GM23338 (cell line): ENCODE data around the gene AMPH. TPM values are rescaled to one million over a fixed set of nuclear protein-coding genes. Genes with fewer than 3 reads are reported as not detected.
A peak's percentile ranks its signal among the peaks of the same experiment; 100 is the strongest.

Experiments used
- ATAC-seq: fragments of 200-7000 bp; cut with Tn5 transposase; 3 replicates; pipeline ENCODE4 v1.9.1; 2020
- DNase-seq: peaks from one replicate; pipeline ENCODE4 v3.0.0-alpha.2; 2015; ENCODE audit warnings: low spot score
- H2AFZ ChIP-seq: fragments of 200-600 bp; sonication (generic); 2 replicates; pipeline ENCODE4 v1.8.0; 2016; ENCODE audit warnings: antibody characterized with exemption, mild to moderate bottlenecking, moderate library complexity
- H3F3A ChIP-seq: fragments of 200-600 bp; sonication (generic); replicated peaks from 2 replicates; pipeline ENCODE4 v1.8.0; 2017; ENCODE audit warnings: antibody characterized with exemption, mixed run types, low read depth
- H3K27ac ChIP-seq: fragments of 200-600 bp; sonication (generic); 2 replicates; pipeline ENCODE4 v1.6.1; 2016; ENCODE audit warnings: low read depth
- H3K27me3 ChIP-seq: fragments of 200-600 bp; sonication (generic); 2 replicates; pipeline ENCODE4 v1.8.0; 2016; ENCODE audit warnings: mild to moderate bottlenecking, mixed run types, moderate library complexity; ENCODE audit not compliant: insufficient read depth
- H3K36me3 ChIP-seq: fragments of 200-600 bp; sonication (generic); 2 replicates; pipeline ENCODE4 v1.8.0; 2016; ENCODE audit warnings: mild to moderate bottlenecking; ENCODE audit not compliant: insufficient read depth
- H3K4me1 ChIP-seq: fragments of 200-600 bp; sonication (generic); 2 replicates; pipeline ENCODE4 v1.8.0; 2016; ENCODE audit warnings: mild to moderate bottlenecking, moderate library complexity; ENCODE audit not compliant: insufficient read depth
- H3K4me2 ChIP-seq: fragments of 200-600 bp; sonication (generic); 2 replicates; pipeline ENCODE4 v1.7.1; 2017; ENCODE audit warnings: mixed run types
- H3K4me3 ChIP-seq: fragments of 200-600 bp; sonication (generic); 2 replicates; pipeline ENCODE4 v1.6.1; 2016; ENCODE audit warnings: mixed run types
- H3K79me2 ChIP-seq: fragments of 200-600 bp; sonication (generic); replicated peaks from 2 replicates; pipeline ENCODE4 v1.8.0; 2017; ENCODE audit warnings: mild to moderate bottlenecking; ENCODE audit not compliant: insufficient read depth
- H3K9me2 ChIP-seq: fragments of 200-600 bp; sonication (generic); 2 replicates; pipeline ENCODE4 v1.8.0; 2017; ENCODE audit not compliant: insufficient read depth
- H4K20me1 ChIP-seq: fragments of 200-600 bp; sonication (generic); replicated peaks from 2 replicates; pipeline ENCODE4 v1.8.0; 2017; ENCODE audit warnings: mild to moderate bottlenecking; ENCODE audit not compliant: insufficient read depth
- H3K27ac Mint-ChIP-seq: 2 replicates; pipeline ENCODE4 v1.8.0; 2020; ENCODE audit warnings: inconsistent platforms, mild to moderate bottlenecking, moderate library complexity, mixed read lengths
- H3K27me3 Mint-ChIP-seq: 3 replicates; pipeline ENCODE4 v1.8.0; 2022; ENCODE audit warnings: low read depth, mild to moderate bottlenecking, moderate library complexity, mixed read lengths, inconsistent platforms; ENCODE audit not compliant: insufficient read depth, poor library complexity
- H3K36me3 Mint-ChIP-seq: 3 replicates; pipeline ENCODE4 v1.8.0; 2021; ENCODE audit warnings: low read depth, mild to moderate bottlenecking, inconsistent platforms, moderate library complexity, mixed read lengths
- H3K4me1 Mint-ChIP-seq: 3 replicates; pipeline ENCODE4 v1.8.0; 2020; ENCODE audit warnings: mild to moderate bottlenecking, inconsistent platforms, mixed read lengths
- H3K4me3 Mint-ChIP-seq: 3 replicates; pipeline ENCODE4 v1.8.0; 2021; ENCODE audit warnings: moderate library complexity, mild to moderate bottlenecking, inconsistent platforms, mixed read lengths
- H3K9me3 Mint-ChIP-seq: 3 replicates; pipeline ENCODE4 v1.8.0; 2020; ENCODE audit warnings: moderate library complexity, mild to moderate bottlenecking, inconsistent platforms, mixed read lengths
- CTCF ChIP-seq, 2 experiments: fragments of 200-600 bp in 1 of 2; sonication (generic) in 1 of 2; conservative IDR thresholded peaks; 2 replicates each; pipeline versions ENCODE4 v1.5.1 to v1.6.1; 2016 to 2017; ENCODE audit warnings: antibody characterized with exemption in 2 of 2, low read depth in 2 of 2, mild to moderate bottlenecking in 2 of 2, moderate library complexity in 1 of 2
- ETS1 ChIP-seq: IDR thresholded peaks from 2 replicates; pipeline ENCODE4 v1.6.1; 2016; ENCODE audit warnings: antibody characterized with exemption
- EZH2 ChIP-seq: fragments of 200-600 bp; sonication (generic); IDR thresholded peaks from one replicate; pipeline ENCODE4 v1.8.0; 2017; ENCODE audit warnings: antibody characterized with exemption, mild to moderate bottlenecking, low read depth; ENCODE audit not compliant: unreplicated experiment
- EZH2phosphoT487 ChIP-seq: fragments of 200-600 bp; sonication (generic); IDR thresholded peaks from one replicate; pipeline ENCODE4 v1.8.1; 2018; ENCODE audit warnings: antibody characterized with exemption; ENCODE audit not compliant: unreplicated experiment
- NANOG ChIP-seq: IDR thresholded peaks from 2 replicates; pipeline ENCODE4 v1.6.1; 2016; ENCODE audit warnings: antibody characterized with exemption, borderline replicate concordance
- POLR2AphosphoS5 ChIP-seq: IDR thresholded peaks from 2 replicates; pipeline ENCODE4 v1.6.1; 2016; ENCODE audit warnings: antibody characterized with exemption, low read depth
- STAT1 ChIP-seq: IDR thresholded peaks from one replicate; pipeline ENCODE4 v1.6.1; 2016; ENCODE audit warnings: antibody characterized with exemption; ENCODE audit not compliant: unreplicated experiment
- ZNF114 ChIP-seq: fragments of 250-450 bp; sonication (Bioruptor Pico); IDR thresholded peaks from 2 replicates; pipeline ENCODE4 v1.5.0; 2020; ENCODE audit warnings: mild to moderate bottlenecking, moderate library complexity
- ZNF462 ChIP-seq: fragments of 250-450 bp; sonication (Bioruptor Pico); IDR thresholded peaks from 2 replicates; pipeline ENCODE4 v1.5.0; 2020; ENCODE audit warnings: mild to moderate bottlenecking, moderate library complexity
- polyA plus RNA-seq: library from polyadenylated mRNA; unstranded; fragments of >200 nt; fragmentation: Nextera tagmentation; extraction: Ambion mirVana; gene quantifications from 2 replicates; pipeline ENCODE4 v1.2.1, GENCODE V29; 2016
- total RNA-seq: library from RNA; depleted of rRNA; stranded (reverse); fragments of >200 nt; shearing (Covaris generic); gene quantifications from 2 replicates; pipeline ENCODE4 v1.2.3, GENCODE V29; 2014

AMPH gene
- total and polyA plus RNA-seq, 2 experiments from 2014 or later: 4.8 to 10.2 TPM

DNA sequence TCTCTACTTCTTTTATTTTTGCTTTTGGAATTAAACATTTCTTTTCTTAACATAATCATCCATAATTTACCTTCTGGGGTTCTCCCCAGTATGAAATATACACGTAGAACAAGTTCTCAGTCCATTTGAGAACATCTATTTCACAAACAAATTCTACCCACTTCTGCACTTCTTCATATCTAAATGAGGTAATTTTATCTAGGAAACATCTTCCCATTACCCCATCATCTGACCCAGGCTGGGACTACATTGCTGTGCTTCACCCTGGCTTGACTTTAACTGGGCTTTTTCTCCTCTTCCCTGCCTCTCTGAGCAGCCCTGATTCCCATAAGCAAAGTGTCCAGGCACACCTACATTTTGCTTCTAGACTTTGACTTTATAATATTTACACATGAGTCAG is 43.3 kb upstream of the AMPH start:
- Mint-ChIP-seq H3K36me3 (no peaks in the 10 kb centered on the region), H3K27ac (no peak overlapping the region), H3K4me1 (peaks cover 2% of the 10 kb centered on the region), H3K27me3 (peaks cover 5% of the 10 kb centered on the region), H3K4me3 (no peak overlapping the region), H3K9me3 (no peaks in the 10 kb centered on the region)
- no peaks in the 10 kb centered on the region for H3F3A ChIP-seq
- peak overlapping the region; percentile 47; the same call in 1 of the 2 replicates for H2AFZ ChIP-seq
- no peaks in the 10 kb centered on the region for H3K4me1 ChIP-seq
- H4K20me1 ChIP-seq: no peaks in the 10 kb centered on the region
- H3K27me3 ChIP-seq: no peaks in the 10 kb centered on the region
- no peak overlapping the region for H3K4me3 ChIP-seq
- no peak for DNase-seq
- no peak overlapping the region for H3K4me2 ChIP-seq
- H3K36me3 ChIP-seq: no peaks in the 10 kb centered on the region
- no peak for ATAC-seq
- H3K9me2 ChIP-seq: 0 out of 2 replicates have a peak, but pooled peaks cover 3% of the 10 kb centered on the region
- TF ChIP-seq EZH2 (no peak), ZNF114 (no peak), POLR2AphosphoS5 (no peak)
- no peak overlapping the region for H3K27ac ChIP-seq
- no peaks in the 10 kb centered on the region for H3K79me2 ChIP-seq

DNA sequence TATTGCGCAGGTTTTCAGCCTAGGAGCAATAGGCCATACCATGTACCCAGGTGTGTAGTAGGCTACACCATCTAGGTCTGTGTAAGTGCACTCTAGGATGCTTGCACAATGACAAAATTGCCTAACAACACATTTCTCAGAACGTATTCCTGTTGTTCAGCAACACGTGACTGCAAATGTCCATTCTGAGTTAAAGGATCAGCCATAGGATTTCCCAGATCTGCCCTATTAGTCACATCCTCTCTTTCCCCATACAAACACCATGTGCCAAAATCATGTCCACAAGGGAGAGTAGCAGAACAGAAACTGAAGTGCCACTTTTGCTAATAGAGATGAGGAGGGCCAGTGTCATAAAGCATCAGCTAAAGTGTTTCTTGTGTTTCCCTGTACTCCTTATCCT is 42.6 kb upstream of the AMPH start:
- no peaks in the 10 kb centered on the region for H3K79me2 ChIP-seq
- no peaks in the 10 kb centered on the region for H3F3A ChIP-seq
- ATAC-seq (no peak), DNase-seq (no peak)
- Mint-ChIP-seq H3K9me3 (no peaks in the 10 kb centered on the region), H3K27ac (no peak overlapping the region), H3K4me1 (peaks cover 2% of the 10 kb centered on the region), H3K27me3 (peaks cover 5% of the 10 kb centered on the region), H3K4me3 (no peak overlapping the region), H3K36me3 (no peaks in the 10 kb centered on the region)
- no peak overlapping the region for H3K27ac ChIP-seq
- H3K4me2 ChIP-seq: no peak overlapping the region
- H3K36me3 ChIP-seq: no peaks in the 10 kb centered on the region
- H2AFZ ChIP-seq: 0 out of 2 replicates have a peak overlapping the region, but pooled peaks have one; percentile 47
- H3K27me3 ChIP-seq: no peaks in the 10 kb centered on the region
- H3K4me1 ChIP-seq: no peaks in the 10 kb centered on the region
- H4K20me1 ChIP-seq: no peaks in the 10 kb centered on the region
- 0 out of 2 replicates have a peak, but pooled peaks cover 3% of the 10 kb centered on the region for H3K9me2 ChIP-seq
- H3K4me3 ChIP-seq: no peak overlapping the region
- TF ChIP-seq STAT1 (no peak), CTCF (conservative IDR thresholded peaks at IDR 0.05; ENCODE audit: low read depth in 2 of 2) (no peak), ZNF462 (CRISPR knock-in tag) (no peak), NANOG (no peak), ETS1 (no peak), EZH2 (no peak), ZNF114 (no peak), POLR2AphosphoS5 (no peak), EZH2phosphoT487 (no peak)
